HepG2 (cell line): ENCODE measurements around the gene BTBD3. TPM values are rescaled to one million over a fixed set of nuclear protein-coding genes. Genes with fewer than 3 reads are reported as not detected.

Experiments used
- CEBPB ChIP-seq: IDR thresholded peaks from 2 replicates; pipeline ENCODE4 v1.6.1; 2011; ENCODE audit warnings: low read depth, low read length, improper control_type of control experiment, borderline replicate concordance
- NFIB ChIP-seq: sonication (generic); formaldehyde crosslinking; IDR thresholded peaks from 2 replicates; pipeline ENCODE4 v1.9.0; 2021; ENCODE audit warnings: missing genetic modification reagents, mild to moderate bottlenecking, borderline replicate concordance
- ZBTB8A ChIP-seq: sonication (generic); formaldehyde crosslinking; IDR thresholded peaks from 2 replicates; pipeline ENCODE4 v1.4.0; 2020; ENCODE audit warnings: mild to moderate bottlenecking, low read depth, missing genetic modification reagents, borderline replicate concordance
- ZNF3 ChIP-seq: IDR thresholded peaks from 2 replicates; pipeline ENCODE4 v1.7.0; 2017; ENCODE audit warnings: inconsistent platforms
- ZNF333 ChIP-seq: sonication (generic); formaldehyde crosslinking; IDR thresholded peaks from 2 replicates; pipeline ENCODE4 v1.4.0; 2020; ENCODE audit warnings: mild to moderate bottlenecking, missing genetic modification reagents, borderline replicate concordance
- ZNF33A ChIP-seq: sonication (generic); formaldehyde crosslinking; IDR thresholded peaks from 2 replicates; pipeline ENCODE4 v1.5.1; 2020; ENCODE audit warnings: missing genetic modification reagents, mild to moderate bottlenecking, moderate library complexity, borderline replicate concordance
- ZNF343 ChIP-seq: sonication (generic); formaldehyde crosslinking; IDR thresholded peaks from 2 replicates; pipeline ENCODE4 v1.4.0; 2020; ENCODE audit warnings: mild to moderate bottlenecking, missing genetic modification reagents
- ZNF383 ChIP-seq: sonication (generic); formaldehyde crosslinking; IDR thresholded peaks from 2 replicates; pipeline ENCODE4 v1.4.0; 2020; ENCODE audit warnings: missing genetic modification reagents, mild to moderate bottlenecking, borderline replicate concordance
- ZNF550 ChIP-seq: sonication (generic); formaldehyde crosslinking; IDR thresholded peaks from 2 replicates; pipeline ENCODE4 v1.4.0; 2020; ENCODE audit warnings: mild to moderate bottlenecking, missing genetic modification reagents, borderline replicate concordance
- ZNF556 ChIP-seq: sonication (generic); formaldehyde crosslinking; IDR thresholded peaks from 2 replicates; pipeline ENCODE4 v1.4.0; 2020; ENCODE audit warnings: mild to moderate bottlenecking, missing genetic modification reagents, borderline replicate concordance
- ZNF557 ChIP-seq: sonication (generic); formaldehyde crosslinking; IDR thresholded peaks from 2 replicates; pipeline ENCODE4 v1.4.0; 2020; ENCODE audit warnings: missing genetic modification reagents
- ZNF577 ChIP-seq: sonication (generic); formaldehyde crosslinking; IDR thresholded peaks from 2 replicates; pipeline ENCODE4 v1.4.0; 2020; ENCODE audit warnings: mild to moderate bottlenecking, low read depth, missing genetic modification reagents, borderline replicate concordance
- ZNF674 ChIP-seq: sonication (generic); formaldehyde crosslinking; IDR thresholded peaks from 2 replicates; pipeline ENCODE4 v1.5.0; 2020; ENCODE audit warnings: low read depth, mild to moderate bottlenecking, missing genetic modification reagents
- ZNF839 ChIP-seq: sonication (generic); formaldehyde crosslinking; IDR thresholded peaks from 2 replicates; pipeline ENCODE4 v1.4.0; 2020; ENCODE audit warnings: missing genetic modification reagents, mild to moderate bottlenecking, borderline replicate concordance
- polyA plus RNA-seq, 8 experiments: library from polyadenylated mRNA; depleted of rRNA in 3 of 8; stranded (reverse) in 7 of 8; unstranded in 1 of 8; fragments of >200 nt; fragmentation: Illumina TruSeq in 4 of 8; extraction: Trizol in 4 of 8; gene quantifications; 2 replicates each; pipeline versions ENCODE4 v1.2.1 to v1.2.3, GENCODE V29; 2011 to 2016; ENCODE audit warnings: low read depth in 4 of 8, missing spikeins in 1 of 8, mixed read lengths in 1 of 8; ENCODE audit not compliant: insufficient read depth in 1 of 8
- total RNA-seq, 5 experiments: library from RNA; depleted of rRNA; stranded (reverse); fragments of >200 nt; fragmentation: Illumina TruSeq; extraction: Trizol; gene quantifications; 2 replicates each; pipeline ENCODE4 v1.2.3, GENCODE V29; 2016; ENCODE audit warnings: low read depth in 1 of 5
- TF ChIP-seq, protein P1 (sequence below): sonication (generic); formaldehyde crosslinking; IDR thresholded peaks from 2 replicates; pipeline ENCODE4 v1.8.1; 2023; ENCODE audit warnings: mild to moderate bottlenecking, missing genetic modification reagents
- TF ChIP-seq, protein P2 (sequence below): sonication (generic); formaldehyde crosslinking; IDR thresholded peaks from 2 replicates; pipeline ENCODE4 v1.4.0; 2020; ENCODE audit warnings: missing genetic modification reagents, borderline replicate concordance
- TF ChIP-seq, protein P3 (sequence below): IDR thresholded peaks from 2 replicates; pipeline ENCODE4 v1.6.1; 2016; ENCODE audit warnings: low read depth
- TF ChIP-seq, protein P4 (sequence below): sonication (generic); formaldehyde crosslinking; IDR thresholded peaks from 2 replicates; pipeline ENCODE4 v1.4.0; 2020; ENCODE audit warnings: missing genetic modification reagents, mild to moderate bottlenecking, borderline replicate concordance

Gene BTBD3
- total and polyA plus RNA-seq, 2 of the 13 experiments (the other 11 are each of a cell fraction or from before 2014, with no cell fraction given), result 32.2 to 41.8 TPM

DNA sequence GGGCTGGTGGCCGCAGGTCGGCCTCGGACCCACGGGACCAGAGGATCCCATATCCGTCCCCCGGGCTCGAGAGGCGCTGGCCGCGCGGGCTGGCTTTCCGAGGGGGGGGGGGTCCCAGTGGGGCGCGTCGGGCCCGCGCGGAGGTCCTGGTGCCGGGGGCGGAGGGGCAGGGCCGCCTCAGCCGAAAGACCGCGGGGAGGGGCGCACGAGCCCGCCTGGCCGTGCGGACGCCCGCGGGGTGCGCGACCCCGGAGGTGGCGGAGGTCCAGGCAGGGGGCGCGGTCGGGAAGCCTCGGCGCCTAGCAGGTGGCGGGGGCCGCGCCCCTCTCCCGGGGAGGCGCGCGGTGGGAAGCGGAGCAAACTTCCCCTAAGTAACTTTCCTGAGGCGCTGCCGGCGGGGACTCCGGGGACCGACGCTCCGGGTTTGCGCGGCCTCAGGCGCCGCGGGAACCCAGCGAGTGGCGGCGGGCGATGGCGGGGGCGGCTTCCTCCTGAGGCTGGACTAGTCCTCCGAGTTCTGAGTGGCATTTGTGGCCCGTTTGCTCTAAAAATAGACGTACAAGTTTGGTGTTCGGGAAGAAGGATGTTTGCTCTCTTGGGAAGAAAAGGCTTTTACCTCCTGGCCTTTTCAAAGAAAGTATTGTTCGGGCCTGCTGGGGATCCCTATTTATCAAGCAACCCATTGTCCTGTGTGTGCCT lies 26.5 kb upstream of the BTBD3 start (continued):
- TF ChIP-seq, protein P1, sequence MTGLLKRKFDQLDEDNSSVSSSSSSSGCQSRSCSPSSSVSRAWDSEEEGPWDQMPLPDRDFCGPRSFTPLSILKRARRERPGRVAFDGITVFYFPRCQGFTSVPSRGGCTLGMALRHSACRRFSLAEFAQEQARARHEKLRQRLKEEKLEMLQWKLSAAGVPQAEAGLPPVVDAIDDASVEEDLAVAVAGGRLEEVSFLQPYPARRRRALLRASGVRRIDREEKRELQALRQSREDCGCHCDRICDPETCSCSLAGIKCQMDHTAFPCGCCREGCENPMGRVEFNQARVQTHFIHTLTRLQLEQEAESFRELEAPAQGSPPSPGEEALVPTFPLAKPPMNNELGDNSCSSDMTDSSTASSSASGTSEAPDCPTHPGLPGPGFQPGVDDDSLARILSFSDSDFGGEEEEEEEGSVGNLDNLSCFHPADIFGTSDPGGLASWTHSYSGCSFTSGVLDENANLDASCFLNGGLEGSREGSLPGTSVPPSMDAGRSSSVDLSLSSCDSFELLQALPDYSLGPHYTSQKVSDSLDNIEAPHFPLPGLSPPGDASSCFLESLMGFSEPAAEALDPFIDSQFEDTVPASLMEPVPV (CRISPR knock-in tag), result peak; percentile 64
- no peak for TF ChIP-seq ZNF343 (CRISPR knock-in tag)
- TF ChIP-seq NFIB (CRISPR knock-in tag), result no peak
- TF ChIP-seq ZNF550 (CRISPR knock-in tag), result no peak
- 0 out of 2 replicates have a peak, but pooled peaks have one; percentile 14 for TF ChIP-seq ZBTB8A (CRISPR knock-in tag)
- TF ChIP-seq ZNF556 (CRISPR knock-in tag), result 0 out of 2 replicates have a peak, but pooled peaks have one; percentile 9
- TF ChIP-seq ZNF557, result no peak
- no peak for TF ChIP-seq ZNF839 (CRISPR knock-in tag)
- TF ChIP-seq CEBPB, result no peak
- peak; percentile 44; the same call in 1 of the 2 replicates for TF ChIP-seq ZNF333 (CRISPR knock-in tag)
- TF ChIP-seq ZNF383 (CRISPR knock-in tag), result no peak
- peak; percentile 31; the same call in 1 of the 2 replicates for TF ChIP-seq ZNF674
- TF ChIP-seq ZNF33A, result no peak
- TF ChIP-seq, protein P2, sequence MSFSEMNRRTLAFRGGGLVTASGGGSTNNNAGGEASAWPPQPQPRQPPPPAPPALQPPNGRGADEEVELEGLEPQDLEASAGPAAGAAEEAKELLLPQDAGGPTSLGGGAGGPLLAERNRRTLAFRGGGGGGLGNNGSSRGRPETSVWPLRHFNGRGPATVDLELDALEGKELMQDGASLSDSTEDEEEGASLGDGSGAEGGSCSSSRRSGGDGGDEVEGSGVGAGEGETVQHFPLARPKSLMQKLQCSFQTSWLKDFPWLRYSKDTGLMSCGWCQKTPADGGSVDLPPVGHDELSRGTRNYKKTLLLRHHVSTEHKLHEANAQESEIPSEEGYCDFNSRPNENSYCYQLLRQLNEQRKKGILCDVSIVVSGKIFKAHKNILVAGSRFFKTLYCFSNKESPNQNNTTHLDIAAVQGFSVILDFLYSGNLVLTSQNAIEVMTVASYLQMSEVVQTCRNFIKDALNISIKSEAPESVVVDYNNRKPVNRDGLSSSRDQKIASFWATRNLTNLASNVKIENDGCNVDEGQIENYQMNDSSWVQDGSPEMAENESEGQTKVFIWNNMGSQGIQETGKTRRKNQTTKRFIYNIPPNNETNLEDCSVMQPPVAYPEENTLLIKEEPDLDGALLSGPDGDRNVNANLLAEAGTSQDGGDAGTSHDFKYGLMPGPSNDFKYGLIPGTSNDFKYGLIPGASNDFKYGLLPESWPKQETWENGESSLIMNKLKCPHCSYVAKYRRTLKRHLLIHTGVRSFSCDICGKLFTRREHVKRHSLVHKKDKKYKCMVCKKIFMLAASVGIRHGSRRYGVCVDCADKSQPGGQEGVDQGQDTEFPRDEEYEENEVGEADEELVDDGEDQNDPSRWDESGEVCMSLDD (CRISPR knock-in tag), result no peak
- TF ChIP-seq ZNF577, result no peak
- no peak for TF ChIP-seq ZNF3 (CRISPR knock-in tag)
- TF ChIP-seq, protein P3, sequence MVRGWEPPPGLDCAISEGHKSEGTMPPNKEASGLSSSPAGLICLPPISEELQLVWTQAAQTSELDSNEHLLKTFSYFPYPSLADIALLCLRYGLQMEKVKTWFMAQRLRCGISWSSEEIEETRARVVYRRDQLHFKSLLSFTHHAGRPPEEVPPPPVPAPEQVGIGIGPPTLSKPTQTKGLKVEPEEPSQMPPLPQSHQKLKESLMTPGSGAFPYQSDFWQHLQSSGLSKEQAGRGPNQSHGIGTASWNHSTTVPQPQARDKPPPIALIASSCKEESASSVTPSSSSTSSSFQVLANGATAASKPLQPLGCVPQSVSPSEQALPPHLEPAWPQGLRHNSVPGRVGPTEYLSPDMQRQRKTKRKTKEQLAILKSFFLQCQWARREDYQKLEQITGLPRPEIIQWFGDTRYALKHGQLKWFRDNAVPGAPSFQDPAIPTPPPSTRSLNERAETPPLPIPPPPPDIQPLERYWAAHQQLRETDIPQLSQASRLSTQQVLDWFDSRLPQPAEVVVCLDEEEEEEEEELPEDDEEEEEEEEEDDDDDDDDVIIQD (CRISPR knock-in tag), result no peak
- TF ChIP-seq, protein P4, sequence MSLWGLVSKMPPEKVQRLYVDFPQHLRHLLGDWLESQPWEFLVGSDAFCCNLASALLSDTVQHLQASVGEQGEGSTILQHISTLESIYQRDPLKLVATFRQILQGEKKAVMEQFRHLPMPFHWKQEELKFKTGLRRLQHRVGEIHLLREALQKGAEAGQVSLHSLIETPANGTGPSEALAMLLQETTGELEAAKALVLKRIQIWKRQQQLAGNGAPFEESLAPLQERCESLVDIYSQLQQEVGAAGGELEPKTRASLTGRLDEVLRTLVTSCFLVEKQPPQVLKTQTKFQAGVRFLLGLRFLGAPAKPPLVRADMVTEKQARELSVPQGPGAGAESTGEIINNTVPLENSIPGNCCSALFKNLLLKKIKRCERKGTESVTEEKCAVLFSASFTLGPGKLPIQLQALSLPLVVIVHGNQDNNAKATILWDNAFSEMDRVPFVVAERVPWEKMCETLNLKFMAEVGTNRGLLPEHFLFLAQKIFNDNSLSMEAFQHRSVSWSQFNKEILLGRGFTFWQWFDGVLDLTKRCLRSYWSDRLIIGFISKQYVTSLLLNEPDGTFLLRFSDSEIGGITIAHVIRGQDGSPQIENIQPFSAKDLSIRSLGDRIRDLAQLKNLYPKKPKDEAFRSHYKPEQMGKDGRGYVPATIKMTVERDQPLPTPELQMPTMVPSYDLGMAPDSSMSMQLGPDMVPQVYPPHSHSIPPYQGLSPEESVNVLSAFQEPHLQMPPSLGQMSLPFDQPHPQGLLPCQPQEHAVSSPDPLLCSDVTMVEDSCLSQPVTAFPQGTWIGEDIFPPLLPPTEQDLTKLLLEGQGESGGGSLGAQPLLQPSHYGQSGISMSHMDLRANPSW, result no peak
